ENCODE data around the gene ACLY. TPM values are rescaled to one million over a fixed set of nuclear protein-coding genes. Genes with fewer than 3 reads are reported as not detected.

The ACLY gene
- total and polyA plus RNA-seq, 2 of the 13 experiments (the other 11 are each of a cell fraction or from before 2014, with no cell fraction given) = 111 to 218 TPM

DNA sequence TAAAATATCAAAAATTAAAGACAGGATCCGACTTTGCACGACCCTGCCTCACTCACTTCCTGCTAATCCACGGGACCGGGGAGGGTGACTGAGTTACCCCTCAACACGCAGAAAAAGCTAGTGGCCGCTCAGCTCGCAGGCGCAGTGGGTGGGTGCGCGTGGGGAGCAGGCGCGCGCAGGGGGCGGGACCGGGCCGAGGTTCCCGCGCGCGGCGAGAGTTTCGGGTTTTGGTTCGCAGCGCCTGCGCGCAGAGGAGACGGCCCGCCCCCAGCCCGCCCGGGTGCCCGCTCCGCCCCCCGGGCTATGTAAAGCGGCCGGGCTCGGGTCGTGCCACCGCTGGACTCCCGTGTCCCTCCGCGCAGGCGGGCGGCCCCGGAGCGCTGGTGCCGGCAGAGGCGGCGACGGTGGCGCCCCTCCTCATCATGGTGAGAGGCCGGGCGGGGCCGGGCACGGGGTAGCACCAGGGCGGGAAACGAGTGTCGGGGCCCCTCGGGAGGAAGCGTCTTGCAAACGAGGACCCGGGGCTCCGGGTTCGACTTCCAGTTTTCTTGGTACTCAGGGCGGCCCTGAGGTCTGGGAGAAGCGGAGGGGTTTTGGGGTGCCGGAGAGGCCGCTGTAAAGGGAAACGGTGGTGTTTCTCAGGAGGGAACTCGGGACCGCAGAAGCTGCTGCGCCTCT lies 47.9 kb upstream of the ACLY start, which contains the start of gene CNP (continued):
- TF ChIP-seq IRF1 (CRISPR knock-in tag; IDR thresholded peaks at IDR 0.05; ENCODE audit: low read depth) (no peak), ZNF317 (CRISPR knock-in tag; IDR thresholded peaks at IDR 0.05) (no peak), PHF8 (CRISPR knock-in tag; IDR thresholded peaks at IDR 0.05) (peak; percentile 95), ZSCAN9 (CRISPR knock-in tag; IDR thresholded peaks at IDR 0.05; ENCODE audit: borderline replicate concordance) (no peak), SAP130 (CRISPR knock-in tag; IDR thresholded peaks at IDR 0.05; ENCODE audit: low read depth) (peak; percentile 94), HNF4A (CRISPR knock-in tag; IDR thresholded peaks at IDR 0.05) (0 out of 2 replicates have a peak, but pooled peaks have one; percentile 2), ZBTB1 (CRISPR knock-in tag; IDR thresholded peaks at IDR 0.05; ENCODE audit: borderline replicate concordance) (no peak), SMAD3 (CRISPR knock-in tag; IDR thresholded peaks at IDR 0.05) (peak; percentile 41; the same call in 1 of the 2 replicates), THRA (CRISPR knock-in tag; IDR thresholded peaks at IDR 0.05; ENCODE audit: borderline replicate concordance) (no peak), ZNF263 (CRISPR knock-in tag; IDR thresholded peaks at IDR 0.05) (peak; percentile 65; the same call in 1 of the 2 replicates), GMEB1 (CRISPR knock-in tag; IDR thresholded peaks at IDR 0.05; ENCODE audit: borderline replicate concordance) (peak; percentile 64), PHF21A (CRISPR knock-in tag; IDR thresholded peaks at IDR 0.05) (peak; percentile 77), MEIS1 (CRISPR knock-in tag; IDR thresholded peaks at IDR 0.05; ENCODE audit: borderline replicate concordance) (peak; percentile 77)
- TF ChIP-seq, protein P1, sequence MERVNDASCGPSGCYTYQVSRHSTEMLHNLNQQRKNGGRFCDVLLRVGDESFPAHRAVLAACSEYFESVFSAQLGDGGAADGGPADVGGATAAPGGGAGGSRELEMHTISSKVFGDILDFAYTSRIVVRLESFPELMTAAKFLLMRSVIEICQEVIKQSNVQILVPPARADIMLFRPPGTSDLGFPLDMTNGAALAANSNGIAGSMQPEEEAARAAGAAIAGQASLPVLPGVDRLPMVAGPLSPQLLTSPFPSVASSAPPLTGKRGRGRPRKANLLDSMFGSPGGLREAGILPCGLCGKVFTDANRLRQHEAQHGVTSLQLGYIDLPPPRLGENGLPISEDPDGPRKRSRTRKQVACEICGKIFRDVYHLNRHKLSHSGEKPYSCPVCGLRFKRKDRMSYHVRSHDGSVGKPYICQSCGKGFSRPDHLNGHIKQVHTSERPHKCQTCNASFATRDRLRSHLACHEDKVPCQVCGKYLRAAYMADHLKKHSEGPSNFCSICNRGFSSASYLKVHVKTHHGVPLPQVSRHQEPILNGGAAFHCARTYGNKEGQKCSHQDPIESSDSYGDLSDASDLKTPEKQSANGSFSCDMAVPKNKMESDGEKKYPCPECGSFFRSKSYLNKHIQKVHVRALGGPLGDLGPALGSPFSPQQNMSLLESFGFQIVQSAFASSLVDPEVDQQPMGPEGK (CRISPR knock-in tag; IDR thresholded peaks at IDR 0.05) = peak; percentile 88
- TF ChIP-seq, protein P2, sequence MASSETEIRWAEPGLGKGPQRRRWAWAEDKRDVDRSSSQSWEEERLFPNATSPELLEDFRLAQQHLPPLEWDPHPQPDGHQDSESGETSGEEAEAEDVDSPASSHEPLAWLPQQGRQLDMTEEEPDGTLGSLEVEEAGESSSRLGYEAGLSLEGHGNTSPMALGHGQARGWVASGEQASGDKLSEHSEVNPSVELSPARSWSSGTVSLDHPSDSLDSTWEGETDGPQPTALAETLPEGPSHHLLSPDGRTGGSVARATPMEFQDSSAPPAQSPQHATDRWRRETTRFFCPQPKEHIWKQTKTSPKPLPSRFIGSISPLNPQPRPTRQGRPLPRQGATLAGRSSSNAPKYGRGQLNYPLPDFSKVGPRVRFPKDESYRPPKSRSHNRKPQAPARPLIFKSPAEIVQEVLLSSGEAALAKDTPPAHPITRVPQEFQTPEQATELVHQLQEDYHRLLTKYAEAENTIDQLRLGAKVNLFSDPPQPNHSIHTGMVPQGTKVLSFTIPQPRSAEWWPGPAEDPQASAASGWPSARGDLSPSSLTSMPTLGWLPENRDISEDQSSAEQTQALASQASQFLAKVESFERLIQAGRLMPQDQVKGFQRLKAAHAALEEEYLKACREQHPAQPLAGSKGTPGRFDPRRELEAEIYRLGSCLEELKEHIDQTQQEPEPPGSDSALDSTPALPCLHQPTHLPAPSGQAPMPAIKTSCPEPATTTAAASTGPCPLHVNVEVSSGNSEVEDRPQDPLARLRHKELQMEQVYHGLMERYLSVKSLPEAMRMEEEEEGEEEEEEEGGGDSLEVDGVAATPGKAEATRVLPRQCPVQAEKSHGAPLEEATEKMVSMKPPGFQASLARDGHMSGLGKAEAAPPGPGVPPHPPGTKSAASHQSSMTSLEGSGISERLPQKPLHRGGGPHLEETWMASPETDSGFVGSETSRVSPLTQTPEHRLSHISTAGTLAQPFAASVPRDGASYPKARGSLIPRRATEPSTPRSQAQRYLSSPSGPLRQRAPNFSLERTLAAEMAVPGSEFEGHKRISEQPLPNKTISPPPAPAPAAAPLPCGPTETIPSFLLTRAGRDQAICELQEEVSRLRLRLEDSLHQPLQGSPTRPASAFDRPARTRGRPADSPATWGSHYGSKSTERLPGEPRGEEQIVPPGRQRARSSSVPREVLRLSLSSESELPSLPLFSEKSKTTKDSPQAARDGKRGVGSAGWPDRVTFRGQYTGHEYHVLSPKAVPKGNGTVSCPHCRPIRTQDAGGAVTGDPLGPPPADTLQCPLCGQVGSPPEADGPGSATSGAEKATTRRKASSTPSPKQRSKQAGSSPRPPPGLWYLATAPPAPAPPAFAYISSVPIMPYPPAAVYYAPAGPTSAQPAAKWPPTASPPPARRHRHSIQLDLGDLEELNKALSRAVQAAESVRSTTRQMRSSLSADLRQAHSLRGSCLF (CRISPR knock-in tag; IDR thresholded peaks at IDR 0.05; ENCODE audit: borderline replicate concordance) = 0 out of 2 replicates have a peak, but pooled peaks have one; percentile 50
- TF ChIP-seq, protein P3, sequence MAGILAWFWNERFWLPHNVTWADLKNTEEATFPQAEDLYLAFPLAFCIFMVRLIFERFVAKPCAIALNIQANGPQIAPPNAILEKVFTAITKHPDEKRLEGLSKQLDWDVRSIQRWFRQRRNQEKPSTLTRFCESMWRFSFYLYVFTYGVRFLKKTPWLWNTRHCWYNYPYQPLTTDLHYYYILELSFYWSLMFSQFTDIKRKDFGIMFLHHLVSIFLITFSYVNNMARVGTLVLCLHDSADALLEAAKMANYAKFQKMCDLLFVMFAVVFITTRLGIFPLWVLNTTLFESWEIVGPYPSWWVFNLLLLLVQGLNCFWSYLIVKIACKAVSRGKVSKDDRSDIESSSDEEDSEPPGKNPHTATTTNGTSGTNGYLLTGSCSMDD (CRISPR knock-in tag; IDR thresholded peaks at IDR 0.05) = no peak

Data from HepG2 (cell line).